Ureter (tissue), 1 donor: Measurements from ENCODE around the gene ELL. TPM values are rescaled to one million over a fixed set of nuclear protein-coding genes. Genes with fewer than 3 reads are reported as not detected.
"Not testable (repeated sequence)": the region's sequence is repeated elsewhere in the genome, so short reads cannot be mapped to it uniquely, and the experiment has no call there.

Source experiments
- DNase-seq: peaks from one replicate; pipeline ENCODE4 v3.0.0-alpha.2; 2020; ENCODE audit warnings: low spot score
- total RNA-seq: library from RNA; stranded (reverse); gene quantifications from one replicate; pipeline ENCODE4 v1.2.4, GENCODE V29; 2023
- donor health status: DM: yes; HTN: yes; CAD: no.

ELL gene
- total RNA-seq, 1 donor from 2014 or later: 29.2 TPM

DNA sequence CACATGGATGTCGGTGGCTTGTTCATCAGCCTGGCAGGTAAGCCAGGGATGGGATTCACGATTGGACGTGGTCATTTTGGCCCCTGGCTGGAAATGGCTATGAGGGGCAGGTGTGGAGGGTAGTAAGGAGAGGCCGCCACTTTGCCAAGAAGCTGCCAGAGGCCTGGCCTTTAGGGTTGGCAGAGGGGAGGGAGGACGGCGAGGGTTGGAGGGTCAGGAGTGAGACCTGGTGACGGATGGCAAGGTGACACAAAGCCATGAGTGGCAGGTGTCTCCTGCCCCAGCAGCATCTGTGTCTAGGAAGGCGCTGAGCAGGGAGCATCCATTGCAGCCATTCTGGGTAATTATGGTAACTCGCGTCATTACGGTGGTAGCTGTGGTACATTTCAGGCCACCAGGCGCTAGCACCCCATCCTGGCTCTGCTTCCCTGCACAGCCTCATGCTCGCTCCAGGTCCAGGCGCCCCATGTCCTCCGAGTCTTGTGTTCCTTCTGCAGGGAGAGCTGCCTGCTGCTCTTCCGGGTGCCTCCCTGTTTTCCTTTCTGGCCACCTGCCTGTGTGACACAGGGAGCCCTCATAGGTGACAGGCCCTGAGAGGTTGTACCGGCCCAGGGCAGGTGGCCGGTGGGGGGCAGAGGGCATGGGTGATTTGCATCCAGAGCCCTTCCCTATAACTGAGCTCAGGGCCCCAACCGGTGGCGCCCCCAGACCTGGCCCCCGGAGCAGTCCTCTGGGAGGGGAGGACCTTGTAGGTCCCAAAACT lies 98.4 kb downstream of the ELL start:
- DNase-seq: no peak

DNA sequence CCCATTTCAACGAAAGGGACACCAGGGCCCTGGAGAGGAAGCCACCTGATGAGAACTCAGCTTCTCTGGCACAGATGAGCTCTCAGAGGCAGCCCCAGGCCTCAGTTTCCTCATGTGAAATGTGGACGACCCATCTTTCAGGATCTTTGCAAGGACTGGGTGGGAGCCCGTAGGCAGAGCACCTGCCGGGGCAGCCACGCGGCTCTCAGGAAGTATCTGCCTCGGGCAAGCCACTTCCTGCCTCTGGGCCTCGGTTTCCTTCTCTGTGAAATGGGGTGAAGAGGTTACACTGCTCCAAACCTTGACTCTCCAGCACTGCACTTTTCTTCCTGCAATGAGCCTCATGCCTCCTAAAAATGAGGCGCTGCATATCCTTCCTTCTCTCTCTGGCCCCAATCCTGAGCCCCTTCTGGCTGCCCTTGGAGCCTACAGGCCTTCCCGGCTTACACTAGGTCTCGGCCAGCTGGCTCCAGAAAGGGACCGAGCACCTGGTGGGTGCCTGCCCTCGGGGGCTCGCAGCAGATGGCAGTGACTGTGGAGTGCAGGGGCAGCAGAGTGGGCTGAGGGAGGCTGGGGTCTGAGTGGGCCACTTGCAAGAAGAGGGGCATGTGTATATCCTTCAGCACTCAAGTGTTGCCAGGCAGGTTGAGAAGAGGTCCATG lies 99.2 kb downstream of the ELL start:
- DNase-seq: no peak

DNA sequence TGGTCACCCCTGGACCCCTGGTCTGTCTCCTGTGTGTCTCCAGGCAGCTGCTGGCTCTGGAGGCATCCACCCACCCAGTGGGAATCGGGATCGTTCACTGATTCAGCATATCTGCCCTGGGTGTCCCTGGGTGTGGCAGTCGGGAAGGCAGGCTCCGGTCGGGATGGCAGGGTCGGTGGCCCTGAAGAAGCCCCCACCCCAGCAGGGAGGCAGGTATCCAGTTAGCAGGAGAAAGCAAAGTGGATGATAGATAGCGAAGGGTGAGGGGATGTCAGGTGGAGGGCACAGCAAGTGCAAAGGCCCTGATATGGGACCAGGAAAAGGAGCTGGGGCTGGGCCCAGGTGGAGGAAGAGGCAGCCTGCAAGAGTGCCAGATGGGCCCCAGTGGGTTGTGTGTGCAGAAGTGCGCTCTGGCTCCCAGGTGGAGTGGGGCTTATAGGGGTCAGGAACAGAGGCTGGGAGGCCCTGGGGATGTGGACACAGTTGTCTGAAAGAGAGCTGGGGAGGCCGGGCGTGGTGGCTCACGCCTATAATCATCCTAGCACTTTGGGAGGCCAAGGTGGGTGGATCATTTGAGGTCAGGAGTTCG lies 100.4 kb downstream of the ELL start:
- no peak for DNase-seq

DNA sequence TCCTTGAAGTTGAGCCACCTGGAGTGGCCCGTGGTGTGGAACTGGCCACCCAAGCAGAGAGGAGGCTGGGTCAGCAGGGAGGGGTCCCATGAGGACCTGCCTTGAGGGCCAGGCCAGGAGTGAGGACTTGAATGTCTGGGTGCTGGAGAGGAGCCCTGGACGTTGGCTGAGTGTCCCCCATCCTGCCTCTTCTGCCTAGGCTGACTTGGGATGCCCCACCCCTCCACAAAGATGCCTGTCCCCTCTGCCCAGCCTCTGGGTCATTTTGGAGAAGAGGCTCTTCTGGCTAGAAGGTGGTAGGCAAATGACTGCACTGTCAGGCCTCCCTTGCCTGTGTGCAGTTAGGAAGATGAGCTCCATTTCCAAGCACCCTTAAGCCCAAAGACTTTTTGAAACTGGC lies 100.9 kb downstream of the ELL start:
- no peak for DNase-seq

DNA sequence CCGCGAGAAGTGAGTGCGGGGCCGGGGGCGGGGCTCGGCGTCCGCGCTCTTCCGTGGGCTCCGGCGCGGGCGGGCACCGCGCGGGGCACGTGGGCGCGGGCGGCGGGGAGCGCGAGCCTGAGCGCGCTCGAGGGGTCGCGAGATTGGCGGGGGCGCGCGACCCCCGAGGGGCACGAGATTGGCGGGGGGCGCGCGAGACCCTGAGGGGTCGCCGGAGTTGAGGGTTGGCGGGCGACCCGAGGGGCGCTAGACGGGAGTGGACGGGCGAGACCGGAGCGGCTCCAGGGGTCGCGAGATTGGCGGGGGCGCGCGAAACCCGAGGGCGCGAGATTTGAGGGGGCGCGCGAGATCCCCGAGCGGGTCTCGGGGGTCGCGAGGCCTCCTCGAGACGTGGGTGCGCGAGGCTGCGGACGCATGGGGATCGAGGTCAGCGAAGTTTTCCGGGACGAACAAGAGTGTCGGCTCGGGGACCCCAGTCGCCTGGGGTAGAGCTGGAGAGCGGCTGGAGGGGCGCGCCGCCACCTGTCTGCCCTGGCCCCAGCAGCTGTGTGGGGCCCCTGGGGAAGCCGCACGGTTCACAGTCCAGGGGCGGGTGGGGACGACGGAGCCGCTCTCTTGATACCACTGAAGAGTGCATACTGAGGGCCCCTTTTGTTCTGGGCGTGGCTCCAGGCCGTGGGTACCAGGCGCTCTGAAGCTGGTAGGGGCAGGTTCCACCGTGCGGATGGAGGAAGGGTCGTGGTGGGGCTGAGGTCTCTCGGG lies 102.0 kb downstream of the ELL start:
- peak; percentile 64 for DNase-seq

DNA sequence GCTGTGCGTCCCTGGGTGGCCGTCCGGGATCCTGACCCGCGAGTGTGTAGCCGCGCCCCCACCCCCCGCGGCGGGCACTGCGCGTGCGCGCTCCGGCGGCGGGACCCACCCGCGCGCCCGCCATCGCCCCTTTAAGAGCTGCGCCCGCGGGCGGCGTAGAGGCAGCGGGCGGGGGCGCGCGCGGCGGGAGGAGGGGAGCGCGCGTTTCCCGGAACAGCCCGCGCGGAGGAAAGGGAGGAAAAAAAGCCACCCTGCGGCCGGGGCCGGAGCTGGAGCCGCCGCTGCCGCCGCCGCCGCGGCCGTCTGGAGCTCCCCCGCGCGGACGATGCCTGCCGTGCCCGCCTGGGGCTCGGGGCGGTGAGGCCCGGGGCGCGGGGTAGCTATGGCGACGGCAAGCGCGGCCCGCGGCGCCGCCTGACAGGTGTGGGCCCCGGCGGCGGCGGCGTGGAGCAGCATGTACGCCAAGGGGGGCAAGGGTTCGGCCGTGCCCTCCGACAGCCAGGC lies 102.6 kb downstream of the ELL start, which contains the start of gene SSBP4:
TSS of gene SSBP4 (plus strand) at position 204 of the 504 bp plus-strand sequence. CDS start at position 455, 251 bp downstream.
- DNase-seq: no peak

DNA sequence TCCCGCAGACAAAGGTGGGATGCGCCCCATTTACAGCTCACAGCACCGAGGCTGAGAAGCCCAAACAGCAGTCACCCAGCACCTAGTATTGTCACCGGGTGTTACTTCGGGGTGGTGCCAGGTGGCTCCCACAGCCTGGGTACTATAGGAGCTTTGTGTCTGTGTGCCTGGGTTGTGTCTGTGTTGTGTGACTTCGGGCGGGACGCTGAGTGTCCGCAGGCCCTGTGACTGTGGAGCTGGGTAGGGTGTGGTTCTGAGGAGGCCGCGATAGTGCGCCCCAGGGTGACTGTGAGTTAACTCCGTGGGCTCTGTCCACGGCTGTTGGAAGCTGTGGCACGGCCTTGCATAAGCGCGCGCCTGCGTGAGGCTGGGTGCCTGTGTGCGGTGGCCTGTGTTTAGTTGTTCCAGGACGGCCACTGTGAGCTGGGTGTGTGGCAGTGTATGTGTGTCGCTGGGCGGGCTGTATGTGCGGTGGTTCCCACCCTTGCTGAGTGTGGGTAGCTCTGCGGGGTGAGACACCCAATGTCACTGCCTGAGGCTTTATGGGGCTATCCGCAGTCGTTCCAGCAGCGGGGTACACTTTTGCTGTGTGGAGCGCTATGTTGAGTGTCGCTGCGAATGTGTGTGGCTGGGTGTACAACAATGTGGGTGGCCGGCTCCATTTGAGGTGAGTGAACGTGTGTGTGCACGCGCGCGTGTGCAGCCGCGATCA lies 103.2 kb downstream of the ELL start:
- DNase-seq: peak; percentile 71

DNA sequence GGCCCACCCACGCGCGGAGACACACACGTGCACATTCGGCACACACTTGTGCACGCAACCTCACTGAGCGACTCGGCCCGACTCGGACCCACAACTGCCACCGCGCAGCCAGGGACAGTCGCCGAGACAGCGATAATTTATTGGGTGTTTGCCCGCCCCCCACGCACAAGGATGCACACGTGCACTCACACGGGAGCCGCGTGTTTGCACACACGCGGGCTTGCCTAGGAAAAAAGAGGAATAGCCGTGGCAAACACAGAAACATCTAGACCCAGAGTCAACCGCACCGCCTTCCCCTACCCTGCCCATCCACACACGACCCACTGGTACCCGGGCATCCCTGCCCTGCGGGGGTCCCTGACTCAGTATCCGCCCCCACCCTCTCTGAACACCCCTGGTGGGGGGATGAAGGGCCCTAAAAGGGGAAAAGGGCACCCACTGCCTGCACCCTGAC lies 103.8 kb downstream of the ELL start:
- peak; percentile 69 for DNase-seq

DNA sequence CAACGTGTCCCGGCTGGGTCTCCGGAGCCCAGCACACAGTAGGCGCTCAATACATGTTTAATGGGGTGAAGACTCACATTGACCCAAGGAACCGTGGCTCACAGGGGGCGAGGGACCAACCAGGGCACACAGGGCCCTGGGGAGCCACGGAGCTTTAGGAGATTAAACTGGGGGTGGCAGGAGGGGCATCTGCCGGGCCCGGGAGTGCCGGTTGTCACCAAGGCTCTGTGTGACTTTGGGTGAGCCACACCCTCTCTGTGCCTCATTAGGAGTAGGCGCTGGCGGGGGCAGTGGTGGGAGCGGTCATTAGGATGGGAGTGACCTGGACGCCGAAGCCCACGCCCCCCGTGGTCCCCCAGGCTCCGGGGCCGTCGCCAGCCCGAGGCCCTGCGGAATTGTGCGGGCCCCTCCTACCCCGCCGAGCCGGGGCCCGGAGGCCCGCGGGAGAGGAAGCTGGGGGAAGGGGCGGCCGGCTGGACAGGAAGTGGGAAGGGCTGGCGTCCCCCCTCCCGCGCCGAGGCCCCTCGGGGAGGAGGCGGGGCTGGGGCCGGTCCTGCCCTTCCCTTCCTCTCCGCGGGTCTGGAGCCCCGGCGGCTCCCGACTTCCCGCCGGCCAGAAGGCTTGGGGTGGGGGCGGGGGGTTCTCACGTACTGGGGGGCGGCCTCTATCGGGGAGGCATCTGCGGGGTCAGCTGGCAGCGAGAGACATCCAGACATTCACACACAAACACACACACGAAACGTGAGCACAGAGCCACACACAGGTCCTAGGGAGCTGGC lies 104.4 kb downstream of the ELL start:
- DNase-seq: peak; percentile 81

DNA sequence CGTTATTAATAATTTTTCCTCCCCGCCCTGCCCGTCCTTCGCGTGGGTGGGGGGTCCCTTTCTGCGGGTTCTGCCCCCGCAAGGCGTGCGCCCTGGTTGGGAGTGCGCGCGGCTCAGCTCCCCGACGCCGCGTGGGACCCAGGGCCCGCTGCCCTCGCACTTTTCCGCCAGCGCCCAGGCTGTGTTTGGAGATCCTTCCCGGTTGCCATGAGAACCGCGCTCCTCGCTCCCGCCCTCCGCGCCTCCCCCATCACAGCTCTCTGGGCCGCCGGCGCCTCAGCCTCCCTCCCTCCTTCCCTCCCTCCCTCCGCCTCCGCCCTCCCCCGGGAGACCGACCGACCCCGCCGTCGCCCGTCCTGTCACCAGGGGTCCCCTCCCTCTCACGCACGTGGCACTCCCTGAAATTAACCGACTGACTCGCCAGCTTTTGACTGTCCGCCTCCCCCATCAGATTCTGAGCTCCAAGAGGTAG lies 105.1 kb downstream of the ELL start:
- peak; percentile 92 for DNase-seq

DNA sequence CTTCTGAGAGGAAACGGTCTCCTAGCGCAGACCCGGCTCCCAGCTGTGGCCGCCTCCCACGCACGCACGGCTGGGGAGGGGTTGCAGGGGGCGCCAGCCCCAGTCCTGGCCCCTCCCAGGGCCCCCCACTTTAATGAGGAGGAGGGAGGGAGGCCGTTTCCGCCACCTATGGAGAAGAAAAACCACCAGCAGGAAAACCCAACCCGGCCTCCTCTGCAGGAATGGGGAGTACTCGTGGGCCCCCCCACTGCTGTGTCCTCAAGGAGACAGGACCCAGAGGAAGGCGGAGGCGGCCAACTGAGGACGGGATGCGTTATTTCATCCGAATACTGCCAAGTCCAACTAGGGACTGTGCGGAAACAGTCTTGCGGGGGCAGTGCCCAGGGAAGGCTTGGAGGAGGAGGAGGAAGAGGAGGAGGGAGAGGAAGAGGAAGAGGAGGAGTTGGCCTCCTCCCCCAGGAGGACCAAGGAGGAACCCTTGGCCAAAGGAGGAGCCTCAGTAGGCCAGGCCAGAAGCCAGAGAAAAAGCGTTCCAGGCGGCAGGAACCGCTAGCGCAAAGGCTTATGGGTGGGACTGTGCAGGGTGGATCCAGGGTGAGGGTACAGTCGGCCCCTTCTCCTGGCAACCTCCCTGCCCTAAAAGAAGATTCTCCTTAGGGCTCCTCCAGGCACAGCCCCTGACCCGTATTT lies 106.5 kb downstream of the ELL start:
- DNase-seq: peak; percentile 78

DNA sequence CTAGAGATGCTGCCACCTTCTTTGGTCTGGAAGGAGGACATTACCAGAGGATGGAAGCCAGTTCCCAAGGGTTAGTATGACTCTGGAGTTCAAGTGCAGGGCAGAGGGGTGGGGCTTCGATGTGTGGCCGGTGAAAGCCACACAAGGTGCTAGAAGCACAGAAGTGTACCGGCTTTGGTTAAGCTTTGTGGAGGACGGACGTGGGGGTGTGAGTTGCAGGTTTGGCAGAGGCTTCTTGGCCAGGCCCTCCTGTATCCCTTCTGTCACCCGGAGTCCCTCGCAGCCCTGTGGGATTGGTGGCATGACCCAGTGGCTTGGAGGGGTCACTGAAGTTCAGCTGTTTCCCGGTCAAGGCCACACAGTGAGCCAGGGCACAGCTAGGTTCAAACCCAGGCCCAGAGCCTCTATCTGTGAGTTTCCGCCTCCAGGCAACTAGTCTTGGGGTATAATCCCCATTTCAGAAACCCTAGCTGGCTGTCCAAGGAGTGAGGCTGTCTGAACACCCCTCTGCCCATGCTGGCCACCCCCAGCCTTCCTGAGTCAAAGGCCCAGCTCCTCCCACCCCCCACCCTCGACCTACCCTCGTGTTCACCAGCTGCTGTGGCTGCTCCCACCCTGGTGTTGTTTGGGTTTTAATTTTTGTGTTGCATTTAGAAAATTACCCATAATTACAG lies 107.2 kb downstream of the ELL start:
- no peak for DNase-seq

DNA sequence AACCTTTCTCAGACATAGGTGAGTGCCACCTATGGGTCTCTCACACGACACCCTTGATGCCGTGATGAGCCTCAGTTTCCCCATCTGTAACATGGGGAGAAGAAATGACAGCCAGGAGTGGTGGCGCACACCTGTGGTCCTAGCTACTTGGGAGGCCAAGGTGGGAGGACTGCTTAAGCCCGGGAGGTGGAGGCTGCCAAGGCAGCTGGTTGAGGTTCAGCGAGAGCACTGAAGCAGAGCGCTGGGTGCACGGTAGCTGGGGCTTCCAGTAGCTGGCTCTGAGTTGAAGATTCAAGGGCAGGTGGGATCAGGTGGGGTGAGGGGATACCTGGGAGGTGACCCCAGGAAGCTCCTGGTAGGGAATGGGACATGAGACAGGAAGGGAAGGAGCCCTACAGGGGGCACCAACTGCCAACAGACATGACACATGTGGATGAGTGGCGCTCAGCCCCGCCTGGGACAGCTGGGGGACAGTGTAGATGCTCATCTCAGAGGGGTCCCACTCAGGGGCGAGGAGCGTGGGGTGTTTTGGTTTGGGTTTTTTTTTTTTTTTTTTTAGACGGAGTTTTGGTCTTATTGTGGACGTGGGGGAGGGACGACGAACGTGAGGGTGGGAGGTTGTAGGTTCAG lies 109.1 kb downstream of the ELL start:
- DNase-seq: no peak

DNA sequence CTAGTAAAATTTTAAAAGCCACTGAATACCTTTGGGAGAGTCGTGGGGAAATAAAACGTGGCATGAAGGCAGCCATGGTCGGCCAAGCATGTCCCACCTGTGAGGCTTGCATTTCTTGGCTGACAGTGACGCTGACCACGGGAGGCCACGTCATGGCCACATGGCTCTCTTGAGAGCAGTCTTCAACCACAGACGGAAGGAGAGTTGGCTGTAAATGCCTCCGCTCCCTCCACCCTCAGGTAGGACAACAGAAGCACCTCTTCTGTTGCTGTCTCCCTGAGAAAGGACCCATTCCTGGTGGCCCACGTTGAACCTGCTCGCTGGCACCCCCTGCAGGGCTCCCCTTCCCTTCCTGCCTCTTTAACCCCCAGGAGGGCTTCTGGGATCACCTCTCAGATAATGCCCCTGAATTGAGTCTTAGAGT lies 113.8 kb downstream of the ELL start:
- DNase-seq: no peak

DNA sequence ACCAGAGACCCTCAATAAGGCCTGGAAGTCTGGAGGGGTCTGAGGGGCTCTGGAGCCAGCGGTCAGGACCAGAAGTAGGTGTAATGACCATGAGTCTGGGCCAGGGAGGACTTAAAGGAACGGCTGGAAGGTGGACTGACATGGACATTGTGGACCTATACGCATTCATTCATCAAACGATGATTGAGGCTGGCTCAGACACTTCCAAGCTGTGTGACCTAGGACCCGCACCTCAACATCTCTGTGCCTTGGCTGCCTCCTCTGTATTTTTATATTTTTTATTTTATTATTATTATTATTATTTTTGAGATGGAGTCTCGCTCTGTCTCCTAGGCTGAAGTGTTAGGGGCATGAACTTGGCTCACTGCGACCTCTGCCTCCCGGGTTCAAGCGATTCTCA lies 115.1 kb downstream of the ELL start:
- DNase-seq: no peak

DNA sequence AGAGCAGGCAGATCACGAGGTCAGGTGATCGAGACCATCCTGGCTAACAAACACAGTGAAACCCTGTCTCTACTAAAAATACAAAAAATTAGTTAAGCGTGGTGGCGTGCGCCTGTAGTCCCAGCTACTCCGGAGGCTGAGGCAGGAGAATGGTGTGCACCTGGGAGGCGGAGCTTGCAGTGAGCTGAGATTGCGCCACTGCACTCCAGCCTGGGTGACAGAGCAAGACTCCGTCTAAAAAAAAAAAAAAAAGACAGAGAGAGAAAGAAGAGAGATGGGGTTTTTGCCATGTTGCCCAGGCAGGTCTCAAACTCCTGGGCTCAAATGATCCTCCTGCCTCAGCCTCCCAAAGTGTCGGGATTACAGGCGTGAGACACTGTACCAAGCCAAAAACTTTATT lies 116.1 kb downstream of the ELL start:
- DNase-seq: not testable (repeated sequence)

DNA sequence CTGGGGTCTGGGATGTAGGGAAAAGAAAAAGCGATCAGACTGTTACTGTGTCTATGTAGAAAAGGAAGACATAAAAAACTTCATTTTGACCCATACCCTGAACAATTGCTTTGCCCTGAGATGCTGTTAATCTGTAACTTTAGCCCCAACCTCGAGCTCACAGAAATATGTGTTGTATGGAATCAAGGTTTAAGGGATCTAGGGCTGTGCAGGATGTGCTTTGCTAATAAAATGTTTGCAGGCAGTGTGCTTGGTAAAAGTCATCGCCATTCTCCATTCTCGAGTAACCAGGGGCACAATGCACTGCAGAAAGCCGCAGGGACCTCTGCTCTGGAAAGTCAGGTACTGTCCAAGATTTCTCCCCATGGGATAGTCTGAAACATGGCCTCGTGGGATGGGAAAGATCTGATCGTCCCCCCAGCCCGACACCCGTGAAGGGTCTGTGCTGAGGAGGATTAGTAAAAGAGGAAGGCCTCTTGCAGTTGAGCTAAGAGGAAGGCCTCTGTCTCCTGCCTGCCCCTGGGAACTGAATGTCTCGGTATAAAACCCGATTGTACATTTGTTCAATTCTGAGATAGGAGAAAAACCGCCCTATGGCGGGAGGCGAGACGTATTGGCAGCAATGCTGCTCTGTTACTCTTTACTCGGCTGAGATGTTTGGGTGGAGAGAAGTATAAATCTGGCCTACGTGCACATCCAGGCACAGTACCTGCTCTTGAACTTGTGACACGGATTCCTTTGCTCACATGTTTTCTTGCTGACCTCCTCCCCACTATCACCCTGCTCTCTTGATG lies 119.2 kb downstream of the ELL start:
- not testable (repeated sequence) for DNase-seq
